HG03469 (cell line): ENCODE results near the gene WDR18.

Experiments used
- ATAC-seq: cut with Tn5 transposase; IDR thresholded peaks from one replicate; pipeline ENCODE4 v1.9.1; 2021; ENCODE audit warnings: mild to moderate bottlenecking, moderate library complexity, moderate number of reproducible peaks; ENCODE audit not compliant: unreplicated experiment

WDR18 gene

DNA sequence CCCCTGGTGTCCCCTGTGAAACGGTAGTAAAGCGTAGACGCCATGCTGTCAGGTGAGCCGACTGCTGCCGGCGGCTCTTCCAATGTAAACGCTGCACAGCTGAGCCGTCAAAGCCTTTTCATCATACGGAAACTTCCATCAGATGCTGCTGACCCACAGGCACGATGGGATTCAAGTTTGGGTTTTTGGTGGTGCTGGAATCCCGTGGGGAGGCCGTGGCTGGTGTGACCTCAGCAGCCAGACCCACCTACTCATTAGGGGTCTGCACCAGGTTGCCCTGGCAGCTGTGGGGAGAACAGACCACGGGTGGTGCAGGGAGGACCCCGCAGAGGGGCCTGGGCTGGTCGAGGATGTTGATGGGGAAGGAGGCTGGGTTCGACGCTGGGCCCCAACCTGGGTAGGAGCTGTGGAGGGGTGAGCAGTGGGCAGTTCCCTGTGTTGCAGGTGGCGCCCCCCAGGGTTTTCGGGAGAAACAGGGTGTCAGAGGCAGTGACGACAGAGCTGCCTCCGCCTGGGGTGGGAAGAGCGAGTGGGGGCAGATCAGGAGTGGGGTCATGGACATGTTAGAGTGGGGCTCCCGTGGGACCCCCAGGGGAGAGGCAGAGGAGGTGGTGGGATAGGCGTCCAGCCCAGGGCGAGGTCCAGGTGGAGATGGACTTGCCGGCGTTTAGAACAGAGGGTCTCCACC is 22.7 kb downstream of the WDR18 start:
- no peak for ATAC-seq

DNA sequence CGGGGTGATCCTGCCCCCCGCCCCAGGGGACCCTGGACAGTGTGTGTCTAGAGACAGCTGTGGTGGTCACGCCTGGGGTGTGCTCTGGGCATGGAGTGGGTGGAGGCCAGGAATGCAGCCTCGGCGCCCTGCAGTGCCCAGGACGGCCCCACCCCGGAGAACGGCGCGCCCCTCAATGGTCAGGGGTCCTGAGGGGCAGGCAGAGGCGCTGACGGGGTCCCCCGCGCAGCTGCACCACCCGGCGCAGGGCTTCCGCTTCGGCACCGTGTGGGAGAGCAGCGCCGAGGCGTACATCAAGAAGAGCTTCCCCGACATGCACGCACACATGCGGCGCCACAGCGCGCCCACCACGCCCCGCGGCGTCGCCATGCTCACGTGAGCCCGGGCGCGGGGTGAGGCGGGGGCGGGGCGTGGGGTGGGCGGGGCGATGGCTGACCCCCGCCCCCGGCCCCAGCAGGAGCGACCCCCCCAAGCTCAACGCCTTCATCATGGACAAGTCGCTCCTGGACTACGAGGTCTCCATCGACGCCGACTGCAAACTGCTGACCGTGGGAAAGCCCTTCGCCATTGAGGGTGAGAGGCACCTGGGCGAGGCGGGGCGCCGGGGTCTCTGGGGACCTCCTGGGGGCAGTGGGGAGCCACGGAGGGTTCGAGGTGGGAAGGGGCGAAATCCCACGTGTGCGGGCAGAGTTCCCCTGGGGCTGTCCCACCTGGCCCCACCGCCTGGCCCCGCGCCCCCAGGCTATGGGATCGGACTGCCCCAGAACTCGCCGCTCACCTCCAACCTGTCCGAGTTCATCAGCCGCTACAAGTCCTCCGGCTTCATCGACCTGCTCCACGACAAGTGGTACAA is 23.5 kb downstream of the WDR18 start:
- no peak for ATAC-seq

DNA sequence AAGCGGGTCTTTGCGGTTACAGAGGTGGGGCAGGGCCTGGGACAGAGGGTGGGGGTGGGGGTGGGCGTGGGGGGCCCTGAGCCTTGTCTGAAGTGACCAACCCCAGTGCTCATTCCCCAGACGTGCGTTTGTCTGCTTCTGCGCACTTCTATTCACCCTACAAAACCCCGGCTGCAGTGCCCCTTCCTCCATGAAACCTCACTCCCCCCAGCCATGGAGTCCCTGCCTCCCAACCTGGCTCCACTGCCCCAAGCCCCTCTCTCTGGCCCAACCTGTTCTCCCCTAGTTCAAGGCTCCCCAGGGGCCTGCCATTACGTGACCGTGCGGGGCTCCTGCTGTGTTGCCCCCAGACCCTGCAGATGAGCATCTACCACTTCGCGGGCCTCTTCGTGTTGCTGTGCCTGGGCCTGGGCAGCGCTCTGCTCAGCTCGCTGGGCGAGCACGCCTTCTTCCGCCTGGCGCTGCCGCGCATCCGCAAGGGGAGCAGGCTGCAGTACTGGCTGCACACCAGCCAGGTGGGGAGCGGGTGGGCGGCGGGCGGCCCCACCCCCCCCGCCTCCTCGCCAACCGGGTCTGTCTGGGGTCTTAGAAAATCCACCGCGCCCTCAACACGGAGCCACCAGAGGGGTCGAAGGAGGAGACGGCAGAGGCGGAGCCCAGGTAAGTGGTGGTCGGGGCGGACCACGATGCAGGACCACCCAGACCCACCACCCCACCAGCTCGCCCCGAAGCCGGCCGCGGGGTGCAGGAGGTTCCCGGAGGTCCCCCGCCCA is 24.3 kb downstream of the WDR18 start:
- ATAC-seq: no peak

DNA sequence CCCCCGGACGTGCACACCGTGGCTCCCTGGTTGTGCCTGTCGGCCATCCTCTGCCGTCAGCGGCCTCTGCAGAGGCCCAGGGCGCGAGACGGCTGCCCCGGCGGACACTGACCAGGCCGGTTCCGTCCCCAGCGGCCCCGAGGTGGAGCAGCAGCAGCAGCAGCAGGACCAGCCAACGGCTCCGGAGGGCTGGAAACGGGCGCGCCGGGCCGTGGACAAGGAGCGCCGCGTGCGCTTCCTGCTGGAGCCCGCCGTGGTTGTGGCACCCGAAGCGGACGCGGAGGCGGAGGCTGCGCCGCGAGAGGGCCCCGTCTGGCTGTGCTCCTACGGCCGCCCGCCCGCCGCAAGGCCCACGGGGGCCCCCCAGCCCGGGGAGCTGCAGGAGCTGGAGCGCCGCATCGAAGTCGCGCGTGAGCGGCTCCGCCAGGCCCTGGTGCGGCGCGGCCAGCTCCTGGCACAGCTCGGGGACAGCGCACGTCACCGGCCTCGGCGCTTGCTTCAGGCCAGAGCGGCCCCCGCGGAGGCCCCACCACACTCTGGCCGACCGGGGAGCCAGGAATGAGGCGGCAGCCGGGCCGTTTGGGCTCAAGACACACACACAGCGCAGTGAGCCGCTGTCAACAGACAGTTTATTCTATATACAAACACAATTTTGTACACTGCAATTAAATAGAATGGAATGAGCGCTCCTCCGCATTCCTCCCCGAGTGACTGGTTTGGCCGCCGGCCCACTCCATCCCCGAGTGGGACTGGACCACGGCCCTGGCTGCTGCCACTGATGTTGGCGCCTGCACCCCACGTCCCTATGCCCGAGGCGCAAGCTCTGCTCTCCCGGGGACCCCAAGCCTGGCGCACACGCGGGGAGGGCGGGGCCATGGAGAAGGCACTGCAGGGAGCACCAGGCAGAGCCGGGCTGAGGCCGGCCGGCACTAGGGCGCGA is 25.2 kb downstream of the WDR18 start:
- no peak for ATAC-seq

DNA sequence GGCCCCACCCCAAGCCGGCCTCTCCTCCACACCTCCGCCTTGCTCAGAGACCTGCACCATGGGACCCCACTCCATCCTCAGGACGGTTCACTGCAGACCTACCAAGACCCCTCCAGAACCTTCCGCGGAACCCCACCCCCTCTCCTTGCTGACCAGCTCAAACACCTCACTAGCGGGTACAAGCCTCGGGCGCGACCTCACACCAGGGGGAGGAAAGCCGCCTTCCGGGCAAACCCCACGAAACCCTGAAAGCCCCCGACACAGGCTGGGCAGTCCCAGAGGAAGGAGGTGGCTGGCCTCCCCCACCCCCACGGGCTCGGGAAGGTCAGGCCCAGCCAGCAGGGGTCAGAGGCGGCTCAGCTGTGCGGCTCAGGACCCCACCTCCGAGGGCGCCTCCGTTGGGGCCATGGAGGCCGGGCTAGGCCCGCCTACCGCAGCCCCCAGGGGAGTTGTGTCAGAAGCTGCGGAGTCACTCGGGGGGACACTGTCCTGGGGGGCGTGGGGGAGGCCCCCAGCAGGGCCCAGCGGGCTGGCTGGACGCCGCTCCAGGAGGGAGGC is 25.9 kb downstream of the WDR18 start:
- ATAC-seq: no peak

DNA sequence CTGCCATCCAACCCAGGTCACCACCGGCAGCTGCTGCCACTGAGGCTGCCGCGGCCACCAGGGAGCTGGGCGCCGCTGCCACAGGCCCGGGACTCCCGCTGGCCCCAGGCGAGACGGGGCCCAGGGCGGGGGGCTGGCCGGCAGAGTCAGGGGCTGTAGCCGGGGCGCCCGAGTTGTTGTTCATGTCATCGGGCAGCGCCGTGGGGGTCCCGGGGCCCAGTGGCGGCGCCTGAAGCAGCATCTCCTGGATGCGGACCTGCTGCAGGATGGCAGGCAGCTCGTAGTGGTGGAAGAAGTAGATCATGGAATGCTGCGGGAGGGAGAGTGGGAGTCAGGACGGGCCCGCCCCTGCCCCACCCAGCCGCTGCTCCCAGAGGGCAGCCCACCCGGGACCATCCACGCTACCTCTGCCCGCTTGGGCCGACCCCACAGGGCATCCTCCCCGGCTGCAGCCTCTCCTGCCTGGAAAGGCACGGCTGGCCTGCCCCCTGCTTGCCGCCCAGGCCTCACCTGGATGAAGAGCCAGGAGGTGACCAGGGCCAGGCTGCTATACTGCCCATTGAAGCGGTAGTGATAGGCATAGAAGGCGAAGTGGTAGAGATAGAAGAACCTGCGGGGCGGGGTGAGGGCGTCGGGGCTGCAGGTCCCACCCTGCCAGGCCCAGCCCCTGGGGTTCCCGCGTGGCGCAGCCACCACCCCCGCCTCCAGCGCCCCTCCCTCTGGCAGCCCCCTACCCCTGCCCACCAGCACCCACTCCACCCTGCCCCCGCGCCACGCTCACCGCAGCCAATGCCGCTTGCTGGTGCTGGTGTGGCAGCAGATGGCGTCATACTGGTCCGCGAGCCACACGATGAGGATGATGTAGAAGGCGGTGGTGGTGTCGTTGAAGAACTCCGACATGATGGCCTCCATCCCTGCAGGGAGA is 26.7 kb downstream of the WDR18 start:
- ATAC-seq: no peak

DNA sequence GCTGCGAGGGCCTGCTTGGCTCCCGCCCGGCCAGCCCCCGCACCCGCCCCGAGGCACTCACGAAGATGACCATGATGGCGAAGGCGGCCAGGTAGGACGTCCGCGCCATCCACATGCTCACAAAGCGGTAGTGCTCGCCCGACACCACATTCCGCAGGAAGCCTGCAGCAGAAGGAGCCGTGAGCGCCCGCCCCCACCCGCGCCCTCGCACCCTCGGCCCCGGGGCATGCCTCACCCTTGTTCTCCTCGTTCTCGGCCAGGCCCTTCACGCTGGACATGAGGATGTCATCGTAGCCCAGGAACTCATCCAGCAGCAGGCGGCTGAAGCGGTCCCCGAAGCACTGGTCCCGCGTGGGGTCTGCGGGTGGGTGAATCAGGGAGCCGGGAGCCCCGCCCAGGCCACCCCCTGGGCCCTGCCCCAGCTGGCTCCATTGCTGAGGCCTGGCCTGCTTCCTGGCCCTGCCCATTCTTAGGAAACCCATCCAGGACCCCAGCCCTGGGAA is 27.7 kb downstream of the WDR18 start:
- ATAC-seq: no peak

DNA sequence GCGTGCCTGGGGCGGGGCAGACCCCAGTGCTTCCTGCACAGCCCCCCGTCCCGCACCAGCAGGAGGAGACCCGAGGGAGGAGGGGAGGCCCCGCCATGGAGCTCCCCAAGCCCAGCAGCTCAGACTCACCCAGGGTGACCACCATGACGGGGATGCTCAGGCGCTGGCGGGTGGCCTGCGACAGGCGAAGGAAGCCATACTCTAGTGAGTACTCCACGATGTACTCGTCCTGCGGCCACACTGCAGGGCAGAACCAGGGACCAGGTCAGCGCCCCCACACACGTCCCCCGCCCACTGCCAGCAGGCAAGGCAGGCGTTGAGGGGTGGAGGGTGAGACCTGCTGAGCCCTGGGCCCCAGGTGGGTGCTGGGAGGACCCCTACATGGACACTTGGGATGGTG is 28.2 kb downstream of the WDR18 start:
- no peak for ATAC-seq

DNA sequence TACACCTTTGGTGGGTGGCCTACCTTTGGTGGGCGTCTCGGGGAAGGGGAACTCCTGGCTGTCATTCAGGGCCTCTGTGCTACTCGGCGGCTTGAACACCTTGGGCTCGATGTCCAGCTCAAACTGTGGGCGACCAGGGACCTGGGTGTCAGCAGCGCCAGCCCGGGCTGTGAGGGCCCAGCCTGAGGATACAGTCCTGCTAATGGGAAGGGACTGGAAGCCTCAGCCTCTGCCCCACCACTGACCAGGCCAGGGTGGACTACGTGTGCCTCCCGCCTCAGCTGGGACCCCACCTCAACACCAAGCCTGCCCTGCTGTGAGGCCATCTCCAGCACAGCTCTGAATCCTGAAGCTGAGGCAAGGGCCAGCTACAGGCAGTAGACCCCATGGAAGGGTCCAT is 29.1 kb downstream of the WDR18 start:
- no peak for ATAC-seq

DNA sequence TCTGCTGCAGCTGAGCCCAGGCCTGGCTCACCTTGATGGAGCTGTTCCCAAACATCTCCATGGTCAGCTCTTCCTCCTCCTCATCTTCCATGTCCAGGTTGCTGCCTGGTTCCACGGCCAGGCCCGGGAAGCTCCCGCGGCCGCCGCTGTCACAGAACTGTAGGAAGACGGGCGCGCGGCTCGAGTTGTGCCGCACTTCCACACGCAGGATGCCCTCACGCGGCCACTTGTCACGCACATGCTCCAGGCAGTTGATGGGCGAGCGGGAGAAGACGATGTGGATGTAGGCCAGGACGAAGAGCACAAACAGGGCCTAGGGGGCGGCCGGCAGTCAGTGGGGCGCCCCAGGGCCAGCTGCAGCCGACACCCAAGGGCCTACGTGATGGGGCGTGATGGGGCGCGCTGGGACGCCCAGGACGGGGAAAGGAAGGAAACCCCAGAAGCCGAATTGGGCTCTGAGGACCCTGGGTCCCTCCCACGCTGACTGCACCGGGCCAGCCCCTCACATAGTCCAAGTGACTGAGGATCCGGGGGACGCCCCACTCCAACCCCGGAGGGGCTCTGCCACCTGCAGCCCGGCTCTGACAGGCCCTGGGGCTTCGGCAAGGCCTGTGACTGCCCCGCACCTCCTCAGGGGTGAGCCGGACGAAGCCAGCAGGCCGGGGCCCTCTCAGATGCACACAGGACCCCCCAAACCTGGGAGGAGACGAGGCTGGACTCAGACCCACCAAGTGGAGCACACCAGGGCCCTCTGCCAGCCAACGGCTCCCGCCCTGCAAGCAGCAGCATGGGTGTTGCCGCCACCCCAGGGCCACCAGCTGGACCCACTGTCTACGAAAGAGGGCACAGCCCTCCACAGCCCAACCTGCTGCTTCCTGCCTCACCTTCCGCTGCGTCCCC is 30.3 kb downstream of the WDR18 start:
- no peak for ATAC-seq

DNA sequence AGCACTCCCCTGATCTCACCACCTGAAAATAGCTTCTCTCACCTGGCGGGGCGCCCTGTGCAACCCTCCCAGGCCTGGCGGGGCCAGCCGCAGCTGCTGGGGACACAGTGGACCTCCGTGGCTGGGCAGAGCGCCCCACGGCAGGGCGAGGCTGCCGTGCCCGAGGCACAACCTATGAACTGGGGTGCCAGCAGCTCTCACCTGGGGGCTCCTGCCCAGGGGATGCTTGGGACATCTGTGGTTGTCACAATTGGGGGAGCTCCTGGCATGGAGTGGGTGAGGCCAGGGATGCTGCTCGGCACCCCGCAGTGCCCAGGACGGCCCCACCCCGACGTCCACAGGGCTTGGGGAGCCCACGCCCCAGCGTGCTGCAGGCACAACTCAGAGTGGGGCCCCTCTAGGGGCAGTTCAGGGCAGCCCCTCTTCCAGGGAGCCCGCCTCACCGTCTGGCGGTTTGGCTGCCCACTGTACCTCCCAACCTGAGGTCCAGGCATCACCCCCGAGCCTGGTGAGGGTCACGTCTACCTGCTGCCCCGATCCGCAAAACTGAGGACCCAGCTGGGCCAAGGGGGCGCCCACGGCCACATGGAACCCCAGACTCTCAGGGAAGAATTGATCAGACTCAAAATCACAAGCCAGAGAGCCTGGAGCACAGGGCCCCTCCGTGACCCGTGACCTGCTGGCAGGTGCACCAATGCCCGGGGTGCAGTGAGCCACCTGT is 31.1 kb downstream of the WDR18 start:
- ATAC-seq: no peak

DNA sequence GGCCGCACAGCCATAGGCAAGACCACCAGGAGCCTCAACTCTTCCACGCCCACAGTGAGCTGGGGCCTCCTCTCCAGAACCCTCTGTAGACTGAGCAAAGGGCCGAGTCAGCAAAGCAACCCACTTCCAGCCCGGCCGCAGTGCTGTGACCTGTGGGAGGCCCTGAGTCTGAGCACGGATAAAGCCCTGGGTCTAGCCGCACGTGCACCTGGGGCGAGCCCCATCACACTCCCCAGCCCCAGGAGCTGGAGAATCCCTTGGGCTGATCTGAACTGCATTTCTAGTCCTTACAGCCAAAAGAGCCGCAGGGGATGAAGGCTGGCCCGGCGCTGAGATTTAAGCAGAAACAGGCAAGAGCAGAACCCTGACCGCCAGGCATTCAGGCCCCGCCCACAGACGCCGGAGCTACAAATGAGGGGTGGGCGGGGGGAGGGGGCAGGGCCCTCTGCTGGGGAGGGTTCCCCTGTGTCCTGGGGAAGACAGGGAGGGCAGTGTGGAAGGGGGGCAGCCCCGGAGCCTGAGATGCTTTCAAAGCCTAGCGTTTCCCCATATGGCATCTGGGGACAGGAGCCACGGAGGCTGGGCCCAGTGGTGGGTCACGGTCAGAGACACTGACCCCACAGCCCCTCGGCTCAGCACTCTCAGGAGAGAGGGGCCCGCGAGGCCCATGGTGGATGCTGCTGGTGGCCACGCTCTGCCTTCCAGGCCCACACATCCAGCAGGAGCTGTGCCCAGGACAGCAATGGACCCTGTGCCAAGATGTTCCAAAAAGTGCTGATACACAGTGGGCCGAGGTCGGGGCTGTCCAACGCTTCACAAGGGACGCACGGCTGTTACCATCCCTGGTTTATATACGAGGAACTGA is 31.9 kb downstream of the WDR18 start:
- ATAC-seq: no peak

DNA sequence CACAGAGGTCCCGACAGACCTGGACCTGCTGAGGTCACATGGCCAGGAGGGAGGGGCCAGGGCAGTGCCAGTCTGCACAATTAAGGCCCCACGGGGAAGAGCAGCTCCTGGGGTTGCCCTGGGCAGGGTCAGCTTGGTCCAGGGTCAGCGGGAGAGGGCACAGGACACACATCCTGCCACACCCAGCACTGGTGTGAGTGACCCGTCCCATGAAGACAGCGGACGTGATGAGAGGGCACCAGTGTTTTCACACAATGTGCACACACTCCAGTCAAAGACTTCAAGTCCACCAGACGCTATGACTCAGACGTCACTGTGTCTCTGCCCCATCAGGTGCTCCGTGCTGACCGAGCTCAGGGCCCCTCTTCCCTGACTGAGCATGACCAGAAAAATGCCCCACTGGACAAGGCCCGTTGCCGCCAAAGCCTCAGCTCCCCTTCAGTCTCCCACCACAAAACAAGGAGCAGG is 32.5 kb downstream of the WDR18 start:
- ATAC-seq: no peak

DNA sequence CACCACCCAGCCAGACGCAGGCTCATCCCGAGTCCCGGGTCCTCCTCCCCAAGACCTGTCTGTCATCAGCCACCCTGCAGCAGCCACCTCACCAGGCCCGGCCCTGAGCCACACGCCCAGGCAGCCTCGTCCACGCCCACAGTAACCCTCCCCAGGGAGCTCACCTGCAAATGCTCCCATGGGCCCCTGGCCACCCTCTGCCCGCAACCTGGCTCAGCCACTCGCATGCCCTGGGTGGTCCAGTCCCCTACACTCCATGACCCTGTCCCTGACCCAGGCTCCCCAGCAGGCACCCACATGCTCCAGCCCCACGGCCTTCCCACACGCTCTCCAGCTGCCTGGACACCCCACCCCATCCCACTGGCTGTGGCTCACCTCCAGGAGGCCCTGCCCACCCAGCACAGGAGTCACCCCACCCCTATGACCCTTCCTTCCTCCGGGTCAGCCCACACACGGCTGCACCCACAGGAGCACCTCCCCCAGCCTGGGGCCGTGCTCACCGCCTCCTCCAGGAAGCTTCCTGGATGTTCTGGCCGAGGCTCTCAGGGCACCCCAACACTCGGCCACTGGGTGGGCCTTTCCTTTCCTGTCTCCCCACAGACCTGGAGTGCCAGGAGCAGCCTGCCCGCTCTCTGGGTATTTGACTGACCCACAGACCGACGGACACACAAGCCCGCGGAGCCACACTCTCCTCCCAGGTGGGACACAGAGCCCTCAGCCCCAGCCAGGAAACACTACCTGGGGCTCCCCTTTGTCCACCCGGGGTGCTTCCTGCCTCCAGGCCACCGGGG is 33.2 kb downstream of the WDR18 start:
- ATAC-seq: no peak

DNA sequence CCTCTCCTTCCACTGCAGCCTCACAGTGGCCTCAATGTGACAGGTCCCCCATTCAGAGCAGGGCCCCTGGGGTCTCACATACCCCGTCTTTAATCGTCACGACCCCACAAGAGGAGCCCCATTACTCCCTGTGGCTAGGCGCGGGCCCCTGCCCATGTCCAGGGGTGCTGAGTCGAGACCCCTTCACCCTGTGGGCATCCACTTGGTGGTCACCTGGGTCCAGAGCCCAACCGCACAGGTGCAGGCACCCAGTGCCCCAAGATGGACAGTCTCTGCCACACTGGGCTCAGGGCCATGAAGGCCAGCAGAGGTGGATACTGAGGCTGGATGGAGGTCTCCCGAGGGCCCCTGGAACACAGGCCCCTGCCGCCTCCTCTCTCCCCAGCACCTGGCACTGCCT is 33.8 kb downstream of the WDR18 start:
- ATAC-seq: no peak
